Tibial nerve (tissue), 4 donors: Measurements from ENCODE around the gene MLPH. TPM values are rescaled to one million over a fixed set of nuclear protein-coding genes. Genes with fewer than 3 reads are reported as not detected.

Experiments
- DNase-seq, 2 donors: peaks; one replicate each; pipeline ENCODE4 v3.0.0-alpha.2; 2019; ENCODE audit warnings: low spot score in 2 of 2
- H3K27ac ChIP-seq, 4 donors: fragments of 200-600 bp; sonication (generic) in 3 of 4; one replicate each; pipeline ENCODE4 v1.5.1; 2017 to 2019; ENCODE audit warnings: mild to moderate bottlenecking in 1 of 4
- H3K27me3 ChIP-seq, 2 donors: fragments of 200-600 bp; sonication (generic) in 1 of 2; one replicate each; pipeline versions ENCODE4 v1.5.1 to v1.6.0; 2017 to 2019
- H3K36me3 ChIP-seq, 3 donors: fragments of 200-600 bp; sonication (generic); one replicate each; pipeline ENCODE4 v1.5.1; 2018 to 2019
- H3K4me1 ChIP-seq, 4 donors: fragments of 200-600 bp; sonication (generic) in 3 of 4; one replicate each; pipeline ENCODE4 v1.5.1; 2017 to 2019
- H3K4me3 ChIP-seq, 4 donors: fragments of 200-600 bp; sonication (generic) in 3 of 4; one replicate each; pipeline ENCODE4 v1.5.1; 2017 to 2019; ENCODE audit warnings: mild to moderate bottlenecking in 1 of 4, moderate library complexity in 1 of 4
- H3K9me3 ChIP-seq, 4 donors: fragments of 200-600 bp; sonication (generic) in 3 of 4; one replicate each; pipeline ENCODE4 v1.5.1; 2017 to 2019
- CTCF ChIP-seq, 5 experiments: fragments of 200-600 bp in 3 of 5; fragments of 450-650 bp in 2 of 5; sonication (generic) in 3 of 5; IDR thresholded peaks; one replicate each; pipeline ENCODE4 v1.5.1; 2016 to 2019; ENCODE audit warnings: antibody characterized with exemption in 5 of 5, mild to moderate bottlenecking in 3 of 5, moderate library complexity in 2 of 5
- EP300 ChIP-seq, 2 donors: sonication (generic); formaldehyde crosslinking; IDR thresholded peaks; one replicate each; pipeline ENCODE4 v1.6.1; 2017; ENCODE audit warnings: antibody characterized with exemption in 2 of 2, mild to moderate bottlenecking in 1 of 2
- POLR2A ChIP-seq, 2 donors: fragments of 450-650 bp; IDR thresholded peaks; one replicate each; pipeline ENCODE4 v1.6.1; 2017; ENCODE audit warnings: antibody characterized with exemption in 2 of 2, mild to moderate bottlenecking in 2 of 2, moderate library complexity in 2 of 2
- WGBS, 2 donors: methylation state at CpG; one replicate each; pipeline ENCODE4 v1.1.5; 2018; 5-methylcytosine and 5-hydroxymethylcytosine counted together
- total RNA-seq, 4 donors: library from RNA; depleted of rRNA; stranded (reverse); fragments of >200 nt; gene quantifications; one replicate each; pipeline ENCODE4 v1.1.0, GENCODE V29; 2016

The MLPH gene
- 100 to 1,000 TPM in 1 of 4 donors, 10 to 100 TPM in 3; 41.4 to 108 (median 62.1) TPM for total RNA-seq

- H3K4me1 ChIP-seq: peaks cover 0 to 30% (median 11%) of the 10 kb centered on the region in 4 donors
- H3K9me3 ChIP-seq: peaks cover 0 to 19% (median 4%) of the 10 kb centered on the region in 4 donors
- peaks cover 0 to 8% (median 0%) of the 10 kb centered on the region in 3 donors for H3K36me3 ChIP-seq
- WGBS, 2 donors: 2 to 3% methylated on average over 48 to 59 of the region's 63 CpGs
- H3K27ac ChIP-seq: peak within 1 kb of the TSS; percentile 49 to 76 (median 56)
- peaks cover 0 to 39% of the 10 kb centered on the region in 2 donors for H3K27me3 ChIP-seq
- DNase-seq: peak in 1 of 2 donors; percentile 40
- TF ChIP-seq CTCF (IDR thresholded peaks at IDR 0.05): no peak
- peak in 1 of 2 donors; percentile 61 for TF ChIP-seq POLR2A (IDR thresholded peaks at IDR 0.05)
- H3K4me3 ChIP-seq: peak within 1 kb of the TSS; percentile 26 to 52 (median 41)
These were observed at the start of gene MLPH for GRCh38 chr2:237486819-237487448. Gene MLPH (plus strand): TSS chr2:237487251. CDS start chr2:237493427, 6,176 bp downstream.

- H3K27ac ChIP-seq: peak overlapping the region in 1 of 4 donors; percentile 9
These were observed 49.5 kb upstream of the MLPH start for GRCh38 chr2:237437566-237437965.

GRCh38 chr2:237438080-237438940, 48.7 kb upstream of the MLPH start:
- no peak for DNase-seq
- TF ChIP-seq EP300 (IDR thresholded peaks at IDR 0.05) (no peak), POLR2A (IDR thresholded peaks at IDR 0.05) (no peak), CTCF (IDR thresholded peaks at IDR 0.05) (no peak)
- peak overlapping the region in 1 of 4 donors; percentile 9 for H3K27ac ChIP-seq

More at GRCh38 chr2:237437566-237437965, 49.5 kb upstream of the MLPH start:
- no peak for DNase-seq
- H3K36me3 ChIP-seq: no peaks in the 10 kb centered on the region
- WGBS, 2 donors: 74 to 81% methylated on average over 4 to 5 of the region's 5 CpGs
- no peak overlapping the region for H3K4me3 ChIP-seq
- peaks cover 0 to 28% (median 14%) of the 10 kb centered on the region in 4 donors for H3K4me1 ChIP-seq
- TF ChIP-seq EP300 (IDR thresholded peaks at IDR 0.05): no peak
- no peak for TF ChIP-seq POLR2A (IDR thresholded peaks at IDR 0.05)
- no peak for TF ChIP-seq CTCF (IDR thresholded peaks at IDR 0.05)
- no peaks in the 10 kb centered on the region for H3K27me3 ChIP-seq
- H3K9me3 ChIP-seq: no peaks in the 10 kb centered on the region

GRCh38 chr2:237440819-237441281, 46.2 kb upstream of the MLPH start:
- 50 to 51% methylated on average over 2 of the region's 2 CpGs for WGBS, 2 donors
- H3K27ac ChIP-seq: peak overlapping the region in 3 of 4 donors; percentile 50 to 59 (median 57)
- DNase-seq: no peak
- H3K4me3 ChIP-seq: no peak overlapping the region
- H3K27me3 ChIP-seq: no peaks in the 10 kb centered on the region
- peaks cover 0 to 16% (median 3%) of the 10 kb centered on the region in 4 donors for H3K4me1 ChIP-seq
- no peaks in the 10 kb centered on the region for H3K36me3 ChIP-seq
- H3K9me3 ChIP-seq: no peaks in the 10 kb centered on the region
- no peak for TF ChIP-seq EP300 (IDR thresholded peaks at IDR 0.05)
- TF ChIP-seq CTCF (IDR thresholded peaks at IDR 0.05): no peak
- TF ChIP-seq POLR2A (IDR thresholded peaks at IDR 0.05): no peak

More at GRCh38 chr2:237438080-237438940, 48.7 kb upstream of the MLPH start:
- Histone ChIP-seq H3K4me3 (no peak overlapping the region), H3K36me3 (no peaks in the 10 kb centered on the region), H3K9me3 (no peaks in the 10 kb centered on the region), H3K4me1 (peaks cover 0 to 28% (median 14%) of the 10 kb centered on the region in 4 donors), H3K27me3 (no peaks in the 10 kb centered on the region)
- WGBS, 2 donors: 53 to 62% methylated on average over 8 of the region's 8 CpGs
